ENCODE results near the gene SLC2A9.

The SLC2A9 gene

DNA sequence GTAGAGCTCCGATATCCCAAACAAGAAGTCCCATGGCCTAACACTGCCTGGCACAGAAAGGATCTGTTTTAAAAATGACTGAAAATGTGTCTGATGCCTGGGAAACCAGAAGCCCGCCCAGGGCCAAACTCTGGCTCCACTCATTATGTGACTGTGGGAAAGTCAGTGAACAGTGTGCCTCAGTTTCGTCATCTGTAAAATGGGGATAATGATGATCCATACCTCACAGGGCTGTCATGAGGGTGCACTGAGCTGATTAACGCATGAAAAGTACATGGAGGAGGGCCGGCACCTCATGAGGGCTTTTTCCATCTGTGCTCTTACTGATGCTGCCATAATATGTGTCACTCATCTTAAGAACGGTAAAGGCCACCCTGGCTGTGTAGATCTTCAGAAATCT, 5.1 kb downstream of the SLC2A9 start:
- H3K4me3 ChIP-seq (ENCODE audit: low read depth, low read length) = no peak overlapping the region
- DNase-seq (ENCODE audit: low read depth) = no peak
- TF ChIP-seq, protein P1, sequence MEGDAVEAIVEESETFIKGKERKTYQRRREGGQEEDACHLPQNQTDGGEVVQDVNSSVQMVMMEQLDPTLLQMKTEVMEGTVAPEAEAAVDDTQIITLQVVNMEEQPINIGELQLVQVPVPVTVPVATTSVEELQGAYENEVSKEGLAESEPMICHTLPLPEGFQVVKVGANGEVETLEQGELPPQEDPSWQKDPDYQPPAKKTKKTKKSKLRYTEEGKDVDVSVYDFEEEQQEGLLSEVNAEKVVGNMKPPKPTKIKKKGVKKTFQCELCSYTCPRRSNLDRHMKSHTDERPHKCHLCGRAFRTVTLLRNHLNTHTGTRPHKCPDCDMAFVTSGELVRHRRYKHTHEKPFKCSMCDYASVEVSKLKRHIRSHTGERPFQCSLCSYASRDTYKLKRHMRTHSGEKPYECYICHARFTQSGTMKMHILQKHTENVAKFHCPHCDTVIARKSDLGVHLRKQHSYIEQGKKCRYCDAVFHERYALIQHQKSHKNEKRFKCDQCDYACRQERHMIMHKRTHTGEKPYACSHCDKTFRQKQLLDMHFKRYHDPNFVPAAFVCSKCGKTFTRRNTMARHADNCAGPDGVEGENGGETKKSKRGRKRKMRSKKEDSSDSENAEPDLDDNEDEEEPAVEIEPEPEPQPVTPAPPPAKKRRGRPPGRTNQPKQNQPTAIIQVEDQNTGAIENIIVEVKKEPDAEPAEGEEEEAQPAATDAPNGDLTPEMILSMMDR (conservative IDR thresholded peaks at IDR 0.05; ENCODE audit: low read depth, low read length) = no peak

DNA sequence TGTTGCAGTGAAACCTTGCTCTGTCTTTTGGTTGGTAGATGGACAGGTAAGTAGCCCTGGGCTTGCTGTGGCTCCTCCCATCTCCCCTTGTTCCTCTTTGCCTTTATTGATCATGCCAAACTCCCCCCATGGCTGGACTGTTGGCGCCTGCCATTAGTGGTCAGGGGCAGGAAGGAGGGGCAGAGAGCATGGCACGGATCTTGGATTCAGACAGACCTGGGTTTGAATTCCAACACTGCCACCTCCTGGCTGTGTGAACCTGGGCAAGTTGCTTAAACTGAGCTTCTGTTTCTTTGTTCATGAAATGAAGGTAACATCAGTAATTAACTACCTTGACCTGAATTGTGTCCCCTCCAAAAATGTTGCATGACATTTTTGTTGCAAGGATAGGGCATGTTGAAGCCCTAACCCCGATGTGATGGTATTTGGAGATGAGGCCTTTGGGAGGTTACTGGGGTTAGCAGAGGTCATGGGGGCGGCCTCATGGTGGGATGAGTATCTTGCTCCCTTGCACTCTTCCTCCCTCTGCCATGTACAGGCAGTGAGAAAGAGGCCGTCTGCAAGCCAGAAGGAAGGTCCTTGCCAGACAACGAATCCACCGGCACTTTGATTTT, 6.0 kb downstream of the SLC2A9 start:
- H3K4me3 ChIP-seq (ENCODE audit: low read depth, low read length) = no peak overlapping the region
- TF ChIP-seq, protein P1 (conservative IDR thresholded peaks at IDR 0.05; ENCODE audit: low read depth, low read length) = peak; percentile 86
- peak; percentile 79 for DNase-seq (ENCODE audit: low read depth)

DNA sequence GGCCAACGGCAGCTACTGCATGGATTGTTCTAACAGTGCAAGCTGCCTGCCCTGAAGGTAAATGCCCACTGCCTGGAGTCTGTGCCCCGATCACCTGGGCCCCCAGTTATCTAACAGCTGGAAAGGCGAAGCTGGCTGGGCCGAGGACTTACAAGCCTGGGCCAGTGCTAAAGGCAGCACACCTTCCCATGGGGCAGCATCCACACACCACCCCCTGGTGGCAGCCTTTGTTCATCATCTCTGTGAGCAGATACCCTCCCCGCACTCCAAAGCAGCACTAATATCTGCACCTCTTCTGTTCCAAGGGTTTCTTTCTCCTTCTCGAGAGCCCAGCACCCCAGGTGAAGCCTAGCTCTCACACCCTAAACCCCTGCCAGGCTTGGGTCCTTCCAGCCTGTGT, 7.6 kb downstream of the SLC2A9 start:
- TF ChIP-seq, protein P1 (conservative IDR thresholded peaks at IDR 0.05; ENCODE audit: low read depth, low read length) = peak; percentile 79
- no peak overlapping the region for H3K4me3 ChIP-seq (ENCODE audit: low read depth, low read length)
- DNase-seq (ENCODE audit: low read depth) = peak; percentile 70

DNA sequence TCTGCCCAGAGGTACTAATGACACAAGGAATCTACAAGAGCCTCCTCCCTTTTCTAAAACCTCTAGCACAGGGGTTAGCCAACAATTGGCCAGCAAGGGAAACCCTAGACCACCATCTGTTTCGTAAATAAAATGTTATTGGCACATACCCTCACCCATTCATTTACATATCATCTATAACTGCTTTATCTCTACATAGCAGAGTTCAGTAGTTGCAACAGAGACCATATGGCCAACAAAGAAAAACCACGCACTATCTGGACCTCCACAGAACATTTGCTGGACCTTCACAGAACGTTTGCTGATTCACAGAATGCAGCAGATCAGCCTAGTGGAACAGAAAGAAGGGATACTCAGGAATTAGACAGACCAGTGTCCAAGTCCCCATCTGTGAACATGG, 9.4 kb downstream of the SLC2A9 start:
- no peak overlapping the region for H3K4me3 ChIP-seq (ENCODE audit: low read depth, low read length)
- TF ChIP-seq, protein P1 (conservative IDR thresholded peaks at IDR 0.05; ENCODE audit: low read depth, low read length) = no peak
- no peak for DNase-seq (ENCODE audit: low read depth)

DNA sequence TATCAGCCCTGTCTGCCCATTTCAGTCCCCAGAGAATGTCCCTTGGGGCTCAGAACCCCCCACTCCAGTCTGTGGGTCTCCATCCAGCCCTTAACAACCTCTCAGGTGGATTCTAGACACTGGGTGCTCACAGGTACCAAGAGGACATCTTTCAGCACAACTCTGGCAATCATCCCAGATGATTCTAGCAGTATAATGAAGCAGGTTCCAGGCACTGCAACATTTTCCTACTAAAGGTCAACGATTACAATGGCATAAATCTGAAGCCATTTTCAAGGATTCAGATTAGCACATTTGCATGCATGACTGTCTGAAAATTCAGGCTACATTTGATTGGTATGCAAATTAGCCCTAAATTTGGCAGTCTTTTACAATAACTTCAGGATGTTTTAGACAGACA, 10.0 kb downstream of the SLC2A9 start:
- no peak for DNase-seq (ENCODE audit: low read depth)
- TF ChIP-seq, protein P1 (conservative IDR thresholded peaks at IDR 0.05; ENCODE audit: low read depth, low read length) = no peak
- no peak overlapping the region for H3K4me3 ChIP-seq (ENCODE audit: low read depth, low read length)

DNA sequence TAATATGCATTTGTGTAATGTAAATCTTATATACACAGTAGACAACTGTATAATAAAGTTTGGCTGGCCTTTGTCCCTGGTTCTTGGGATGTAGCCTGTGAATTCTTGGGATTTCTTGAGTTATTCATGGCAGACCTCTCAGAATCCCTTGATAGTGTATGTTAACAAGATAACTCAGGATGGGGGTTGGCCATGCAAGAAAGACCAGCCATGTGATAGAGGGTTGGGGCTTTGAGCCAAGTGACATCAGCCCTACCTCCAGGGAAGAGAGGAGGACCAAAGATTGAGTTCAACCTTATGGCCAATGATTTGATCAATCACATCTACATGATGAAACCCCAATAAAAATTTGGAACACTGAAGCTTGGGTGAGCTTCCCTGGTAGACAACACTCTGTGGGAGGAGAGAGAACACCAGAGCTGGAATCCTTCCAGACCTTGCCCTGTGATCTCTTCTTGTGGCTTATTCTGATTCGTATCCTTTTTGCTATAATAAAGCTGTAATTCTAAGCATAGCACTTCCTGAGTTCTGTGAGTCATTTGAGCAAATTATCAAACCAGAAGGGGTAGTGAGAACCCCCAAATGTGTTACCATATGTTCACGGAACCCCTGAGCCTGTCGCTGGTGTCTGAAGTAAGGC, 11.3 kb downstream of the SLC2A9 start:
- no peak overlapping the region for H3K4me3 ChIP-seq (ENCODE audit: low read depth, low read length)
- DNase-seq (ENCODE audit: low read depth) = no peak
- TF ChIP-seq, protein P1 (conservative IDR thresholded peaks at IDR 0.05; ENCODE audit: low read depth, low read length) = no peak

DNA sequence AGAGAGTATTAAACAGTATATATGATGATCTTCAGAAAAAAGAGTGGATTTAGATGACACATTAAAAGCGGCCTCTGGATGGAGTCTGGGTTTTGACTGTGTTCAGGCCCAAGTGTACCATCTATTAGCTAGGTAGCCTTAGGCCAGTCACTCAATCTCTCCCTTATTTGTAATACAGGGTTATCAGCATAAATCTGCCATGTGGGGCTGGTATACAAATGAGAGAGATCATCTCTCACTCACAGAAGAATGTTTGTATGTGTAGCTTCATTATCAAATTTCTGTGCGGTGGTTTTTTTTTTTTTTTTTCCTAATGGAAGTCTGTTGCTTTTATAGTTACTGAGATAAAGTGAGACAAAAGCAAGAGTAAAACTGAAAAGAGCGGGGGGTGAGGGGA, 12.7 kb downstream of the SLC2A9 start:
- TF ChIP-seq, protein P1 (conservative IDR thresholded peaks at IDR 0.05; ENCODE audit: low read depth, low read length) = no peak
- H3K4me3 ChIP-seq (ENCODE audit: low read depth, low read length) = no peak overlapping the region
- DNase-seq (ENCODE audit: low read depth) = no peak
